Measurements from ENCODE around the gene LYRM7.

- TF ChIP-seq CTCF (IDR thresholded peaks at IDR 0.05) (no peak), POLR2AphosphoS5 (IDR thresholded peaks at IDR 0.05) (no peak)
Measured at GRCh38 chr5:131160134-131160533, 10.6 kb upstream of the LYRM7 start.
